Measurements from ENCODE around the gene KCNIP1.
"Not testable (repeated sequence)": the region's sequence is repeated elsewhere in the genome, so short reads cannot be mapped to it uniquely, and the experiment has no call there.

The KCNIP1 gene

GRCh38 chr5:170748951-170749471 lies 245.2 kb downstream of the KCNIP1 start:
- no peak for DNase-seq (ENCODE audit: extremely low read depth, low read depth)
- no peak for TF ChIP-seq CTCF (IDR thresholded peaks at IDR 0.05; ENCODE audit: low read depth, low read length)

GRCh38 chr5:170749911-170750431 lies 246.2 kb downstream of the KCNIP1 start:
- DNase-seq (ENCODE audit: extremely low read depth, low read depth) = no peak
- no peak for TF ChIP-seq CTCF (IDR thresholded peaks at IDR 0.05; ENCODE audit: low read depth, low read length)

GRCh38 chr5:170750791-170751190 lies 247.0 kb downstream of the KCNIP1 start:
- TF ChIP-seq CTCF (IDR thresholded peaks at IDR 0.05; ENCODE audit: low read depth, low read length) = no peak
- DNase-seq (ENCODE audit: extremely low read depth, low read depth) = no peak

- no peak for DNase-seq (ENCODE audit: extremely low read depth, low read depth)
- TF ChIP-seq CTCF (IDR thresholded peaks at IDR 0.05; ENCODE audit: low read depth, low read length) = no peak
Observed at GRCh38 chr5:170751631-170752030, 247.8 kb downstream of the KCNIP1 start.

- no peak for DNase-seq (ENCODE audit: extremely low read depth, low read depth)
- TF ChIP-seq CTCF (IDR thresholded peaks at IDR 0.05; ENCODE audit: low read depth, low read length) = no peak
Observed at GRCh38 chr5:170752257-170753215, 248.7 kb downstream of the KCNIP1 start.

GRCh38 chr5:170753311-170753710 lies 249.5 kb downstream of the KCNIP1 start:
- no peak for TF ChIP-seq CTCF (IDR thresholded peaks at IDR 0.05; ENCODE audit: low read depth, low read length)

GRCh38 chr5:170754508-170754907 lies 250.7 kb downstream of the KCNIP1 start:
- not testable (repeated sequence) for DNase-seq (ENCODE audit: extremely low read depth, low read depth)

More at GRCh38 chr5:170753311-170753710, 249.5 kb downstream of the KCNIP1 start:
- no peak for DNase-seq (ENCODE audit: extremely low read depth, low read depth)

All from AG09319 (cell line).